ENCODE data around the gene APBB1IP. TPM values are rescaled to one million over a fixed set of nuclear protein-coding genes. Genes with fewer than 3 reads are reported as not detected.
"Not testable (repeated sequence)": the region's sequence is repeated elsewhere in the genome, so short reads cannot be mapped to it uniquely, and the experiment has no call there.

Gene APBB1IP
- total RNA-seq, 1 donor from 2014 or later: not detected

DNA sequence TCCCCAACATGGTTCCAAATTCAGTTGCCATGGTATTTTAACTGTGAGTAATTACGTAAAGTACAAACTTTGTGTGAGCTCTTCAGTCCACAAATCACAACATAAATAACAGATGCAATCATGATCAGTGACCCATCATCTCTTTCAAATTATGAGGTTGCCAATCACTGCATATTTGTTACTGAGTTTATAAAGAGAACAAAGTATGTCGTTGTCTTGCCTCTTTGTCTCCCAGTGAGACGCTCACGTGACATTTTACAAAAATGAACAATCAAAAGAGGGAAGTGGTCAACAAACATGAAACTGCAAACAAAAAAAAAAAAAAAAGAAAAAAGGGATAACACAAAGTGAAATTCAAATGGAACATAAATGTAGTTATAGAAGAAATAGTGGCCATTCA lies 136.6 kb downstream of the APBB1IP start:
- TF ChIP-seq EZH2phosphoT487 (IDR thresholded peaks at IDR 0.05) (no peak), CTCF (IDR thresholded peaks at IDR 0.05) (no peak), EZH2 (IDR thresholded peaks at IDR 0.05) (no peak)
- H3K4me3 Mint-ChIP-seq: no peak overlapping the region
- H3K27me3 Mint-ChIP-seq (ENCODE audit: insufficient read depth, low read depth): peaks cover 2% of the 10 kb centered on the region
- Histone ChIP-seq H3K9me3 (ENCODE audit: low read depth) (no peaks in the 10 kb centered on the region), H3K27me3 (no peaks in the 10 kb centered on the region), H3F3A (ENCODE audit: low read depth) (no peaks in the 10 kb centered on the region), H4K20me1 (ENCODE audit: low read depth) (no peaks in the 10 kb centered on the region), H3K4me2 (no peak overlapping the region), H3K79me2 (ENCODE audit: low read depth) (no peaks in the 10 kb centered on the region), H2AFZ (replicated peaks) (no peak overlapping the region), H3K4me3 (no peak overlapping the region), H3K27ac (no peak overlapping the region), H3K9ac (no peak overlapping the region), H3K4me1 (no peaks in the 10 kb centered on the region), H3K36me3 (no peaks in the 10 kb centered on the region)
- DNase-seq (ENCODE audit: low spot score): no peak
- peaks cover 7% of the 10 kb centered on the region for H3K9me3 Mint-ChIP-seq
- H3K4me1 Mint-ChIP-seq: no peaks in the 10 kb centered on the region
- no peak overlapping the region for H3K27ac Mint-ChIP-seq
- H3K36me3 Mint-ChIP-seq: no peaks in the 10 kb centered on the region

DNA sequence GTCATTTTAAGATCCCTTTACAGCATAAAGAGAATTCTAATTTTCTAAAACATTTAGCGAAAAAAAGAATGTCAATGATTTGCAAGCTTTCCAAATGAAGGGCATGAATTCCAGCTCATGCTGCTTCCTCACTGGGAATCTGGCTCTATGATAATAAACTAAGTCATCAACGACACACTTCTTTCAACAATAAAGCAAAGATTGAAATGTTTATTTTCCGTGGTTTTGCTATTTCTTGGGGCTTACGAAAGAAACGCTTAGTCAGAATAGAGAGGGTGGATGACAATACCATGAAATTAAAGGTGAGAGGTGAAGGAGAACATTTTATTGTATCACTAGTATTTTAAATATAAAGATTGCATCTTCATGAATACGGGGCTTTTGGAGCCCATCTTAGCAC lies 140.2 kb downstream of the APBB1IP start:
- H3F3A ChIP-seq (ENCODE audit: low read depth); H4K20me1 ChIP-seq (ENCODE audit: low read depth); H2AFZ ChIP-seq (replicated peaks); DNase-seq (ENCODE audit: low spot score); H3K27me3 Mint-ChIP-seq (ENCODE audit: insufficient read depth, low read depth); H3K4me1 ChIP-seq; H3K4me1 Mint-ChIP-seq; H3K4me3 ChIP-seq; H3K27ac Mint-ChIP-seq; H3K9me3 ChIP-seq (ENCODE audit: low read depth); H3K9me3 Mint-ChIP-seq; H3K79me2 ChIP-seq (ENCODE audit: low read depth); H3K36me3 Mint-ChIP-seq; H3K4me2 ChIP-seq; H3K4me3 Mint-ChIP-seq; H3K27me3 ChIP-seq; H3K9ac ChIP-seq; H3K27ac ChIP-seq; H3K36me3 ChIP-seq: not testable (repeated sequence)

- TF ChIP-seq CTCF (IDR thresholded peaks at IDR 0.05) (no peak), EZH2 (IDR thresholded peaks at IDR 0.05) (no peak), EZH2phosphoT487 (IDR thresholded peaks at IDR 0.05) (no peak)
- no peak for DNase-seq (ENCODE audit: low spot score)
- Mint-ChIP-seq H3K4me1 (no peaks in the 10 kb centered on the region), H3K9me3 (peaks cover 5% of the 10 kb centered on the region), H3K27ac (no peak overlapping the region), H3K27me3 (ENCODE audit: insufficient read depth, low read depth) (peaks cover 4% of the 10 kb centered on the region), H3K4me3 (no peak overlapping the region), H3K36me3 (no peaks in the 10 kb centered on the region)
- H3K4me3 ChIP-seq: no peak overlapping the region
- H3K27ac ChIP-seq: no peak overlapping the region
- H3K9me3 ChIP-seq (ENCODE audit: low read depth): no peaks in the 10 kb centered on the region
- H3K27me3 ChIP-seq: no peaks in the 10 kb centered on the region
- H3K79me2 ChIP-seq (ENCODE audit: low read depth): no peaks in the 10 kb centered on the region
- H3K4me1 ChIP-seq: no peaks in the 10 kb centered on the region
- H3K36me3 ChIP-seq: no peaks in the 10 kb centered on the region
- H4K20me1 ChIP-seq (ENCODE audit: low read depth): no peaks in the 10 kb centered on the region
- H3F3A ChIP-seq (ENCODE audit: low read depth): no peaks in the 10 kb centered on the region
- no peak overlapping the region for H3K4me2 ChIP-seq
- H3K9ac ChIP-seq: no peak overlapping the region
- H2AFZ ChIP-seq (replicated peaks): no peak overlapping the region
Observed at GRCh38 chr10:26579256-26580063, 141.3 kb downstream of the APBB1IP start.

GRCh38 chr10:26586211-26586610 lies 148.1 kb downstream of the APBB1IP start:
- Histone ChIP-seq H3K79me2 (ENCODE audit: low read depth) (no peaks in the 10 kb centered on the region), H3K9ac (no peak overlapping the region), H2AFZ (replicated peaks) (no peak overlapping the region), H3F3A (ENCODE audit: low read depth) (no peaks in the 10 kb centered on the region), H3K4me3 (no peak overlapping the region), H4K20me1 (ENCODE audit: low read depth) (no peaks in the 10 kb centered on the region), H3K27ac (no peak overlapping the region), H3K4me2 (no peak overlapping the region), H3K27me3 (no peaks in the 10 kb centered on the region), H3K36me3 (no peaks in the 10 kb centered on the region), H3K9me3 (ENCODE audit: low read depth) (no peaks in the 10 kb centered on the region), H3K4me1 (no peaks in the 10 kb centered on the region)
- H3K9me3 Mint-ChIP-seq: no peaks in the 10 kb centered on the region
- no peak overlapping the region for H3K27ac Mint-ChIP-seq
- no peaks in the 10 kb centered on the region for H3K36me3 Mint-ChIP-seq
- DNase-seq (ENCODE audit: low spot score): no peak
- no peak for TF ChIP-seq EZH2 (IDR thresholded peaks at IDR 0.05)
- no peak for TF ChIP-seq CTCF (IDR thresholded peaks at IDR 0.05)
- no peak for TF ChIP-seq EZH2phosphoT487 (IDR thresholded peaks at IDR 0.05)
- H3K4me1 Mint-ChIP-seq: no peaks in the 10 kb centered on the region
- H3K4me3 Mint-ChIP-seq: no peak overlapping the region
- peaks cover 4% of the 10 kb centered on the region for H3K27me3 Mint-ChIP-seq (ENCODE audit: insufficient read depth, low read depth)
